Gastrocnemius medialis (tissue), 4 donors: ENCODE measurements around the gene TBX1. TPM values are rescaled to one million over a fixed set of nuclear protein-coding genes. Genes with fewer than 3 reads are reported as not detected.
A peak's percentile ranks its signal among the peaks of the same experiment; 100 is the strongest.

Source experiments
- ATAC-seq, 2 donors: fragments of 150-250 bp; one replicate each; pipeline ENCODE4 v1.9.1; 2016
- DNase-seq, 2 donors: peaks; one replicate each; pipeline ENCODE4 v3.0.0-alpha.2; 2019
- H3K27ac ChIP-seq, 4 donors: fragments of 200-600 bp; sonication (generic); 1 replicate in 1 of 4; 2 replicates in 3 of 4; pipeline ENCODE4 v1.5.1; 2016 to 2018; ENCODE audit warnings: mild to moderate bottlenecking in 2 of 4, moderate library complexity in 1 of 4
- H3K27me3 ChIP-seq, 3 donors: fragments of 200-600 bp; sonication (generic) in 2 of 3; 1 replicate in 1 of 3; 2 replicates in 2 of 3; pipeline versions ENCODE4 v1.5.1 to v1.6.0; 2016 to 2019; ENCODE audit warnings: mild to moderate bottlenecking in 1 of 3, moderate library complexity in 1 of 3
- H3K36me3 ChIP-seq, 2 donors: fragments of 200-600 bp; sonication (generic) in 1 of 2; one replicate each; pipeline ENCODE4 v1.5.1; 2017 to 2018
- H3K4me1 ChIP-seq, 2 donors: fragments of 200-600 bp; sonication (generic) in 1 of 2; one replicate each; pipeline ENCODE4 v1.5.1; 2016 to 2017; ENCODE audit warnings: mild to moderate bottlenecking in 2 of 2
- H3K4me3 ChIP-seq, 4 donors: fragments of 200-600 bp; sonication (generic) in 3 of 4; 1 replicate in 1 of 4; 2 replicates in 3 of 4; pipeline ENCODE4 v1.5.1; 2016 to 2019; ENCODE audit warnings: mild to moderate bottlenecking in 2 of 4
- H3K9me3 ChIP-seq, 3 donors: fragments of 200-600 bp; sonication (generic) in 2 of 3; 1 replicate in 1 of 3; 2 replicates in 2 of 3; pipeline ENCODE4 v1.5.1; 2016 to 2019
- POLR2A ChIP-seq, 2 donors: fragments of 450-650 bp; IDR thresholded peaks; one replicate each; pipeline ENCODE4 v1.6.1; 2017; ENCODE audit warnings: antibody characterized with exemption in 2 of 2, mild to moderate bottlenecking in 2 of 2, moderate library complexity in 2 of 2
- in situ Hi-C, 4 donors: fragments of 200-750 bp; cut with MboI; loops; one replicate each; pipeline versions ENCODE4 v1.15.0 to v1.8.0; 2017; ENCODE audit warnings: low sequenced_read_pairs in 4 of 4
- intact Hi-C: fragments of 100-400 bp; cut with DNase I; formaldehyde crosslinking; loops from one replicate; pipeline ENCODE4 v1.15.1; 2023; ENCODE audit warnings: low total_unique reads
- total RNA-seq, 4 donors: library from RNA; depleted of rRNA; stranded (reverse); fragments of >200 nt; gene quantifications; one replicate each; pipeline versions ENCODE4 v1.1.0 to v1.2.3, GENCODE V29; 2016
- TF ChIP-seq, protein P1 (sequence below), 5 experiments: fragments of 450-650 bp in 3 of 5; fragments of 200-600 bp in 2 of 5; sonication (generic) in 2 of 5; IDR thresholded peaks in 4 of 5; conservative IDR thresholded peaks in 1 of 5; 1 replicate in 4 of 5; 2 replicates in 1 of 5; pipeline ENCODE4 v1.5.1; 2016 to 2019; ENCODE audit warnings: antibody characterized with exemption in 5 of 5, mild to moderate bottlenecking in 3 of 5, moderate library complexity in 3 of 5

TBX1 gene
- total RNA-seq, 4 donors from 2014 or later, result 27.9 to 38.9 (median 36.3) TPM

DNA sequence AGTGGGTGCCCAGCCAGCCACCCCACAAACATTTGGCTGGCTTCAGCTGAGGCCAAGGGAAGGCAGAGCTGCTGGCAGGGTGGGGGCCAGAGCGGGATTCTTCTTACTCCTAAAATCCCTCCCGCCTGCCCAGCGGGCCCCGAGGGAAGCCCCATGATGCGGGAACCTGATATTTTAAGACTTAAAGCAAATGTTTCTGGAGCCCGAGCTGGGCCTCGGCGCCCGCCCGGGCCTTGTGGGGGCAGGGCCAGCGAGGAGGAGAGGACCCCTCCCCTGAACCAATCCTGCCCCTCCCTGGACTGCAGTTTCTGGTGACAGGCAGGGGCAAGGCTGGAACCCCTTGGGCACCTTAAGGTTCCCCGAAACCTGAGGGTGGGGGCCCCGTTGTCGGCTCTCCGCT lies 20.0 kb upstream of the TBX1 start:
- Histone ChIP-seq H3K27ac (no peak overlapping the region), H3K4me1 (peaks cover 10% of the 10 kb centered on the region in 2 donors), H3K36me3 (no peaks in the 10 kb centered on the region), H3K27me3 (no peaks in the 10 kb centered on the region), H3K9me3 (no peaks in the 10 kb centered on the region), H3K4me3 (no peak overlapping the region)
- intact Hi-C loops, result no loop called here
- ATAC-seq (no peak), DNase-seq (no peak)
- TF ChIP-seq, protein P1, sequence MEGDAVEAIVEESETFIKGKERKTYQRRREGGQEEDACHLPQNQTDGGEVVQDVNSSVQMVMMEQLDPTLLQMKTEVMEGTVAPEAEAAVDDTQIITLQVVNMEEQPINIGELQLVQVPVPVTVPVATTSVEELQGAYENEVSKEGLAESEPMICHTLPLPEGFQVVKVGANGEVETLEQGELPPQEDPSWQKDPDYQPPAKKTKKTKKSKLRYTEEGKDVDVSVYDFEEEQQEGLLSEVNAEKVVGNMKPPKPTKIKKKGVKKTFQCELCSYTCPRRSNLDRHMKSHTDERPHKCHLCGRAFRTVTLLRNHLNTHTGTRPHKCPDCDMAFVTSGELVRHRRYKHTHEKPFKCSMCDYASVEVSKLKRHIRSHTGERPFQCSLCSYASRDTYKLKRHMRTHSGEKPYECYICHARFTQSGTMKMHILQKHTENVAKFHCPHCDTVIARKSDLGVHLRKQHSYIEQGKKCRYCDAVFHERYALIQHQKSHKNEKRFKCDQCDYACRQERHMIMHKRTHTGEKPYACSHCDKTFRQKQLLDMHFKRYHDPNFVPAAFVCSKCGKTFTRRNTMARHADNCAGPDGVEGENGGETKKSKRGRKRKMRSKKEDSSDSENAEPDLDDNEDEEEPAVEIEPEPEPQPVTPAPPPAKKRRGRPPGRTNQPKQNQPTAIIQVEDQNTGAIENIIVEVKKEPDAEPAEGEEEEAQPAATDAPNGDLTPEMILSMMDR (IDR thresholded peaks at IDR 0.05 in 4 of 5, conservative IDR thresholded peaks at IDR 0.05 in 1 of 5), result no peak
- no peak for TF ChIP-seq POLR2A (IDR thresholded peaks at IDR 0.05)
- in situ Hi-C loops, result no loop called here

DNA sequence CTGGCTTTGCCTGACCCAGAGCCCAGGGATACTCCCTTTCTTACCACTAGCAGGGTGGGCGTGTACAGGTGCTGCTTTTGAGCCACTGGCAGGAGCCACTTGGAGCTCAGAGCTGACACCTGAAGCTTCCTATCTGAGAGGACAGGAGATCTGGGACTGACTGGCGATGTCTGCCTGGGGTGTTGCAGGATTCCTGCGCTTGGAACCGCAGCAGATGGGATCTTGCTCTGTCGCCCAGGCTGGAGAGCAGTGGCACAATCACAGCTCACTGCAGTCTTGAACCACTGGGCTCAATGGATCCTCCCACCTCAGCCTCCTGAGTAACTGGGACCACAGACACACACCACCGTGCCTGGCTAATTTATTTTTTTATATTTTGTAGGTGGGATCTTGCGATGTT lies 19.5 kb upstream of the TBX1 start:
- DNase-seq (no peak), ATAC-seq (no peak)
- H3K4me3 ChIP-seq, result no peak overlapping the region
- H3K4me1 ChIP-seq, result peaks cover 15% of the 10 kb centered on the region in 2 donors
- intact Hi-C loops (no loop called here), in situ Hi-C loops (no loop called here)
- no peaks in the 10 kb centered on the region for H3K9me3 ChIP-seq
- H3K36me3 ChIP-seq, result no peaks in the 10 kb centered on the region
- TF ChIP-seq, protein P1 (IDR thresholded peaks at IDR 0.05 in 4 of 5, conservative IDR thresholded peaks at IDR 0.05 in 1 of 5), result no peak
- no peak for TF ChIP-seq POLR2A (IDR thresholded peaks at IDR 0.05)
- no peaks in the 10 kb centered on the region for H3K27me3 ChIP-seq
- H3K27ac ChIP-seq, result no peak overlapping the region

DNA sequence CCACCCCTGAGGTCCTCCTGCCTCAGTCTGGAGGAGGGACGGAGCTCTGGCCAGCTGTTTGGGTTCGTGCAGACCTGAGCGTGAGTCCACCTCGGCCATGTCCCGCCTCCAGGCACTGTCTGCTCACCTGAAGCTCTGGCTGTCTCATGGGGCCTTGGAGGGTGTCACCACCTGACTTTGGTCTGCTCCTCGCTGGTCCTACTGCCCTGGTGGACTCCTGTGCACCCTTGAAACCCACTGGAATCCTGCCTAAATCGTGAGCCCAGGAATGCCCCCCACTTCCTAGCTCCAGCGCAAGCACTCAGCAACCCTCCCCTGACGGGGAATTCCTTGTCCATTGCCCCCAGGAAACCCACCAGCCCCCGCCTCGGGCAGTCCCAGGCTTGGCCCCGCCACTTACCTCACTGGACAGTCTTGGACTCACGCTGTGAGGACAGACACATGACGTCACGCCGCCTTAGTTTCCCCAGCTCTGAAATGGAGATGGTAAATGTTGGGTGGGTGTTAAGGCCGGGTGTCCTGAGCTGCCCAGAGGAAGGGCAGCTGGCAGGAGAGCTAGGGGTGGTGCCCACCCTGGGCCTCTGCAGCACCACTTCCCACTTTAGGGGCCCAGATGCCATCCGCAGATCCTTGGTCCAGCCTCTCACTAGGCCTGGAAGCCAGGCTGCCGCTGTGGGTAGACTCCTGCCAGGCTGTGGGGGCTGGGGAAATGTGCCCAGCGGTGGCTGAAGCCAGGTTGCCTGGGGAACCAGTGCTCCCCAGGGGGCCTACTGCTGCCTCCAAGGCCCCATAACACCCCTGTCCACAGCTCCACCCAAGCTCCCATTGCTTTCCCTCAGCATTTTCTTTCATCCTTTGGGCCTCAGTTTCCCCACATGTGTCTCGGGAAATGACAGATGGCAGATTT lies 18.2 kb upstream of the TBX1 start:
- Histone ChIP-seq H3K9me3 (no peaks in the 10 kb centered on the region), H3K27me3 (no peaks in the 10 kb centered on the region), H3K36me3 (no peaks in the 10 kb centered on the region), H3K4me3 (no peak overlapping the region), H3K4me1 (peaks cover 19 to 20% of the 10 kb centered on the region in 2 donors), H3K27ac (no peak overlapping the region)
- intact Hi-C loops, result no loop called here
- TF ChIP-seq, protein P1 (IDR thresholded peaks at IDR 0.05 in 4 of 5, conservative IDR thresholded peaks at IDR 0.05 in 1 of 5), result no peak
- TF ChIP-seq POLR2A (IDR thresholded peaks at IDR 0.05), result no peak
- in situ Hi-C loops, result no loop called here
- no peak for DNase-seq
- no peak for ATAC-seq

GRCh38 chr22:19743081-19743480 lies 17.5 kb upstream of the TBX1 start:
- TF ChIP-seq POLR2A (IDR thresholded peaks at IDR 0.05), result no peak
- TF ChIP-seq, protein P1 (IDR thresholded peaks at IDR 0.05 in 4 of 5, conservative IDR thresholded peaks at IDR 0.05 in 1 of 5), result no peak
- in situ Hi-C loops, result no loop called here
- intact Hi-C loops, result no loop called here
- H3K27me3 ChIP-seq, result no peaks in the 10 kb centered on the region
- DNase-seq (no peak), ATAC-seq (no peak)
- no peaks in the 10 kb centered on the region for H3K9me3 ChIP-seq
- peak overlapping the region in 1 of 4 donors; percentile 88 for H3K27ac ChIP-seq
- H3K4me1 ChIP-seq, result peaks cover 19 to 20% of the 10 kb centered on the region in 2 donors
- no peaks in the 10 kb centered on the region for H3K36me3 ChIP-seq
- no peak overlapping the region for H3K4me3 ChIP-seq
